ELF-1 (cell line): Measurements from ENCODE around the gene MPV17L2.

Experiments used
- DNase-seq: peaks from one replicate; pipeline ENCODE4 v3.0.0-alpha.2; 2016; ENCODE audit warnings: low read depth, low spot score

Gene MPV17L2

GRCh38 chr19:18160971-18161635 lies 31.9 kb upstream of the MPV17L2 start:
- peak; percentile 54 for DNase-seq

- peak; percentile 18 for DNase-seq
Observed at GRCh38 chr19:18161636-18162002, 31.4 kb upstream of the MPV17L2 start.

- DNase-seq: no peak
Observed at GRCh38 chr19:18164072-18164471, 28.9 kb upstream of the MPV17L2 start.

- DNase-seq: no peak
Observed at GRCh38 chr19:18165794-18166544, 27.0 kb upstream of the MPV17L2 start.

- no peak for DNase-seq
Observed at GRCh38 chr19:18167011-18167410, 26.0 kb upstream of the MPV17L2 start.

GRCh38 chr19:18167975-18168645 lies 24.9 kb upstream of the MPV17L2 start:
- peak; percentile 60 for DNase-seq

- no peak for DNase-seq
Observed at GRCh38 chr19:18168673-18169381, 24.2 kb upstream of the MPV17L2 start.

GRCh38 chr19:18170714-18171255 lies 22.2 kb upstream of the MPV17L2 start:
- DNase-seq: no peak

GRCh38 chr19:18171605-18172327 lies 21.3 kb upstream of the MPV17L2 start:
- no peak for DNase-seq

- DNase-seq: no peak
Observed at GRCh38 chr19:18172331-18173053, 20.5 kb upstream of the MPV17L2 start.

GRCh38 chr19:18173054-18173571 lies 19.9 kb upstream of the MPV17L2 start:
- no peak for DNase-seq

- DNase-seq: peak; percentile 75
Observed at GRCh38 chr19:18173572-18174288, 19.3 kb upstream of the MPV17L2 start, which contains the start of gene IFI30. TSS of gene IFI30 (plus strand) at chr19:18173813. CDS start at chr19:18173842, 29 bp downstream.

- no peak for DNase-seq
Observed at GRCh38 chr19:18174983-18175382, 18.0 kb upstream of the MPV17L2 start.

GRCh38 chr19:18176367-18177310 lies 16.4 kb upstream of the MPV17L2 start:
- DNase-seq: no peak

GRCh38 chr19:18179957-18180356 lies 13.1 kb upstream of the MPV17L2 start:
- DNase-seq: no peak

GRCh38 chr19:18183529-18183928 lies 9.5 kb upstream of the MPV17L2 start:
- DNase-seq: no peak

- DNase-seq: peak; percentile 67
Observed at GRCh38 chr19:18185538-18185937, 7.5 kb upstream of the MPV17L2 start.

GRCh38 chr19:18190278-18190677 lies 2.7 kb upstream of the MPV17L2 start:
- no peak for DNase-seq
